ENCODE data around the gene MIX23.

- TF ChIP-seq EZH2phosphoT487 (IDR thresholded peaks at IDR 0.05; ENCODE audit: low read depth) (no peak), CTCF (IDR thresholded peaks at IDR 0.05; ENCODE audit: low read depth, low read length) (no peak)
These were observed 13.5 kb upstream of the MIX23 start for GRCh38 chr3:122396511-122396910.

All from OCI-LY3 (cell line).